HG03520 (cell line): ENCODE measurements around the gene SLF2.

ENCODE experiments used
- ATAC-seq: cut with Tn5 transposase; IDR thresholded peaks from one replicate; pipeline ENCODE4 v1.9.1; 2021; ENCODE audit warnings: mild to moderate bottlenecking, moderate library complexity; ENCODE audit not compliant: unreplicated experiment

Gene SLF2

GRCh38 chr10:101012525-101013364 lies 100.0 kb downstream of the SLF2 start:
- ATAC-seq: peak; percentile 63

GRCh38 chr10:101013365-101013825 lies 100.6 kb downstream of the SLF2 start:
- no peak for ATAC-seq

- no peak for ATAC-seq
These were observed 101.6 kb downstream of the SLF2 start for GRCh38 chr10:101014230-101014884.
